Epithelial cell of proximal tubule (primary cell): ENCODE data around the gene TADA2B. TPM values are rescaled to one million over a fixed set of nuclear protein-coding genes. Genes with fewer than 3 reads are reported as not detected.

Source experiments
- DNase-seq: peaks from one replicate; pipeline ENCODE4 v3.0.0-alpha.2; 2011; ENCODE audit warnings: low read depth
- H3K4me3 ChIP-seq: 2 replicates; pipeline ENCODE4 v1.5.1; 2011; ENCODE audit warnings: low read depth, mild to moderate bottlenecking, low read length
- CTCF ChIP-seq: conservative IDR thresholded peaks from 2 replicates; pipeline ENCODE4 v1.5.1; 2012; ENCODE audit warnings: low read depth, mild to moderate bottlenecking, low read length
- total RNA-seq: library from RNA; depleted of rRNA; stranded (reverse); fragments of >200 nt; gene quantifications from 2 replicates; pipeline ENCODE4 v1.2.3, GENCODE V29; 2015

TADA2B gene
- total RNA-seq, 1 donor from 2014 or later = 15.2 TPM

- H3K4me3 ChIP-seq = peak overlapping the region; percentile 94
- peak; percentile 5 for TF ChIP-seq CTCF
- DNase-seq = peak; percentile 38
Measured at GRCh38 chr4:7045961-7046921, 3.1 kb downstream of the TADA2B start.

- no peak for DNase-seq
- H3K4me3 ChIP-seq = no peak overlapping the region
- TF ChIP-seq CTCF = no peak
Measured at GRCh38 chr4:7046971-7047370, 3.8 kb downstream of the TADA2B start.

GRCh38 chr4:7048642-7049041 is 5.5 kb downstream of the TADA2B start:
- DNase-seq = no peak
- TF ChIP-seq CTCF = no peak
- no peak overlapping the region for H3K4me3 ChIP-seq

GRCh38 chr4:7049295-7049694 is 6.1 kb downstream of the TADA2B start:
- no peak for TF ChIP-seq CTCF
- no peak for DNase-seq
- no peak overlapping the region for H3K4me3 ChIP-seq

- H3K4me3 ChIP-seq = no peak overlapping the region
- no peak for TF ChIP-seq CTCF
- DNase-seq = no peak
Measured at GRCh38 chr4:7049739-7050138, 6.6 kb downstream of the TADA2B start.

GRCh38 chr4:7050481-7051143 is 7.4 kb downstream of the TADA2B start:
- H3K4me3 ChIP-seq = no peak overlapping the region
- TF ChIP-seq CTCF = no peak
- no peak for DNase-seq
